Anterior cingulate cortex (tissue), 58 donors: ENCODE data around the gene LRRK1.

Experiments used
- DNase-seq, 58 donors: peaks; one replicate each; lab custom pipeline; 2025; lab: John Stamatoyannopoulos, UW

Gene LRRK1

DNA sequence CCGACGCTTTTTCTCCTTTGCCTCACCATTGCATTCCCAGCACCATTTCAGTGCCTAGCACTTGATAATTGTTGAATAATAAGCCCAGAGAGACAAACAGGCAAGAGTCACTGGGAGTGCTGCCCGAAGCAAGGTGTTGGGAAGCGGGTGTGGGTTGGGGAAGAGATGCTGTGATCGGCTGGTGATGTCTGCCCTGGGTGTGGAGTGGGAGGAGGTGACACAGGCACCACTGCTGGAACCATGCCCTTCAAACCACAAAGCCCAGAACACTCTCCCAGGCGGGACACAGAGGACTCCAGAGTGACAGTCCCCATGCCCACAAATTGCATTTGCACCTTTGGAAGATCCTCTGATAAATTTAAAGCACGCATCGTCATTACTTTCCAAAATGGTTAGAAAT, 184.4 kb downstream of the LRRK1 start:
- DNase-seq: no peak

DNA sequence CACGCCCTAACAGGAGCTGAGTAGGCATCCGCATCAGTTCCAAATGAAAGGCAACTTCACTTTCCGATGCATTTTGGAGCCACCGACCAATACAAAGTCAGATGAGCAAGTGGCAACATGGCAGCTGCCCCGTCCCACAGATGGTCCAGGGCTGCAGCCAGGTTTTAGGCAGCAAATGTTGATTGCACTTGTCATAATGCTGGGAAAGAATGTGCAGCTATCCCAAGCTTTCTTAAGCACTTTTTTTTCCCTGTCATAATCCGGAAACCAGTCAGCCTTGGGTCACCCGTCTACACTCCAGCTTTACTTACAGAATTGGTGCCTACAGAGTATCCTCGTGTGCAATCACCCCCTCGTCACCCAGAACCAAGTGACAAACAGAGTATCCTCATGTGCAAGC, 185.0 kb downstream of the LRRK1 start:
- no peak for DNase-seq

DNA sequence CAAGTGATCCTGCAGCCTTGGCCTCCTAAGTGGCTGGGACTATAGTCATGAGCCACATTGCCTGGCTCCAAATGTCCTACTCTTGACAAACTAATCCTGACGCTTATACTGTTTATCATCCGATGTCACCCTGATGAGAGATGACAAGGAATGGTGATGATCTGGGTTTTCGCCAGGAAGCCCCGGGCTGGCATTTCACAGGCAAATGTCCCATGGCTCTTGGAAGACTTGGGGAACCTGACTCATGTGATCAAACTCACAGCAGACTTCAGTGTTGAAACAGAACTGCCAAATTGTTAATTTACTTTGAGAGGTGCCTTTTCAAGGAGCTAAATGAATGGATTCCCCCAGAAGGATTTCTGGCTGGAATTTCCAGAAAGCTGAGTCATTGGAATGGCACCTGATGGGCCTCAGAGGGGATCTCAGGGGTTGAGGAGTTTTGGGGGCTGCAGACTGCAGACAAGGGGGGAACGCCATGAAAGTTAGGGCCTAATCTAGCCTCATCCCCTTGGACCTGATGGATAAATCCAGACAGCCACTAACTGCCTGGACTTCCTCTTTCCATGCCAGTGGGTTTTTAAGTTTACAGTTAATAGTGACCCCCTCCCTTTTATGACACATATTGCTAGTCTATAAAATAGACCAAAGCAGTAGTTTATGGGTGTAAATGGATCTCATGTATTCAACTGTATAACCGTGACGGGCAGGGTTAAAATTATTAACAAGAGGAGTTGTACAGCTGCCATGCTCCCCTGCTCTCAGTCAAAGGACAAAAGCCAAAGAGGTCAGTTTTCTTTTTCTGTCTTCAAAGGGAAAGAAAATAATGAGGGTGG, 186.1 kb downstream of the LRRK1 start:
- DNase-seq: peak in 1 of 58 donors; percentile 25

DNA sequence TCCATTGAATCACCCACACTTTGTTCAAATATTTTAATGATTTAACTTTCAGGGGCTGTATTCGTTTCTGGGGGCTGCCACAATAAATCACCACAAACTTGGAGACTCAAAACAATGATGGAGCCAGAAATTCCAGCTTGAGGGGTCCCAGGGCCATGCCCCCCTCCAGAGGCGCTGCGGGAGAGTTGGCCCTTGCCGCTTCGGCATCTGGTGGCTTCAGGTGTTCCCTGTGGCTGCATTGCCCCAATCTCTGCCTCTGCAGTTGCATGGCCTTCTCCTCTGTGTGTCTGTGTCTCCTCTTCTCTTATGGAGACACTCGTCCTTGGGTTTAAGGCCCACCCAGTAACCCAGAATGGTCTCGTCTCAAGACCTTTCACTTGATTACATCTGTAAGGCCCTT, 187.9 kb downstream of the LRRK1 start:
- DNase-seq: no peak

DNA sequence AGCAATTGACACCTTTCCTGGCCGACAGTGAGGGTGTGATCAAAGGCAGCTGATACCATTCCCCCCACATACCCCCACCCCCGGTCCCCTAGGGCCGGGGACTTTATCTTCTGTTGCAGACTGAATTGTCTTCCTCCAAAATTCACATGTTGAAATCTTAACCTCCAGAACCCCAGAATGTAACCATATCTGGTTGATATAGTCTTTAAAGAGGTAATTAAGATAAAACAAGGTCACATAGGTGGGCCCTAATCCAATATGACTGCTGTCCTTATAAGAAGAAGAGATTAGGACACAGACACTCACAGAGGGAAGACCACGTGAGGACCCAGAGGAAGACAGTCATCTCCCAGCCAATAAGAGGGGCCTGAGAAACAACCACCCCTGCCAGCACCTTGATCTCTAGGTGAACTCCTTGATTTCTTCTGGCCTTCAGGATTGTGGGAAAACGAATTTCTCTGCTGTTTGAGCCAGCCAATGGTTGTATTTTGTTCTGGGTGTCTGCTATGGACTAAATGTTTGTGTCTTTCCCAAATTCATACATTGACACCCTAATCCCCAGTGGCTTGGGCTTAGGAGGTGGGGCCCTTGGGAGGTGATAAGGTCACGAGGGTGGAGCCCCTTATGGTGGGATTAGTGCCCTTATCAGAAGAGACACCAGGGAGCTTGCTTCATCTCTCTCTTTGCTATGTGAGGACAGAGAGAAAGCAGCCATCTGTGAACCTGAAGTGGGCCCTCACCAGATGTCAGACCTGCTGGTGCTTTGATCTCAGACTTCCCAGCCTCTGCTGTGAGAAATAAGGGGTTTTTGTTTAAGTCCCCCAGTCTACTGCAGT, 188.7 kb downstream of the LRRK1 start:
- DNase-seq: no peak

DNA sequence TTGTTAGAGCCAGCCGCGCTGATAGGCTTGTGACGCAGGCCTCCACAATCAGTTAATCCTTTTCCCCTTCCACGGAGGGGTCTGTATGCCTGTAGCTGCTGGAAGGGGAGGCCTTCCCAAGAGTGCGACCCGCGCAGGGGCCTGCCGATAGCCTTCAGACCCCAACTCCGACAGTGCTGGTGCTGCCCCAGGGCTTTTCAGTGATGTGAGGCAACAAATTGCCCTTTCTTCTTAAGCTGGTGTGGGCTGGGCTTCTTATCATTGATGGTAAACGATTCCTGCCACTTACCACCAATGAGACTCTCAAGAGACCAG, 189.3 kb downstream of the LRRK1 start:
- no peak for DNase-seq

DNA sequence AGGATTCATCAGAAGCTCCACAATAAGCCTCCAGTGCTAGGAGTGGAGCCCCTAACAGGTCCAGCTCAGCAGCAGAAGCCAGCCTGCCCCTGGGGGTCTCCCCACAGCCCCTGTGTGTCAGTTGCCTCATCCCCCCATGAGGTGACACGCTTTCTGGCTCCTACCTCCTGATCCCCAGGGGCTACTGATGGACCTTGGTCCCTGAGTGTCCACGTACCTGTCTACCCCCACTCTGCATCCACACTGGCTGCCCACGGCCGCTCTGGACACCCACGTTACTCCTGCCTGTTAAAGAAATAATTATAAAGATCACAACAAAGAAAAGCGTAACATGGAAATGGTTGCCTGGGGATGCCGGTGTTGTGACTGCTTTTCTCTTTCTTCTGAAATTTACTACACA, 189.6 kb downstream of the LRRK1 start:
- no peak for DNase-seq

DNA sequence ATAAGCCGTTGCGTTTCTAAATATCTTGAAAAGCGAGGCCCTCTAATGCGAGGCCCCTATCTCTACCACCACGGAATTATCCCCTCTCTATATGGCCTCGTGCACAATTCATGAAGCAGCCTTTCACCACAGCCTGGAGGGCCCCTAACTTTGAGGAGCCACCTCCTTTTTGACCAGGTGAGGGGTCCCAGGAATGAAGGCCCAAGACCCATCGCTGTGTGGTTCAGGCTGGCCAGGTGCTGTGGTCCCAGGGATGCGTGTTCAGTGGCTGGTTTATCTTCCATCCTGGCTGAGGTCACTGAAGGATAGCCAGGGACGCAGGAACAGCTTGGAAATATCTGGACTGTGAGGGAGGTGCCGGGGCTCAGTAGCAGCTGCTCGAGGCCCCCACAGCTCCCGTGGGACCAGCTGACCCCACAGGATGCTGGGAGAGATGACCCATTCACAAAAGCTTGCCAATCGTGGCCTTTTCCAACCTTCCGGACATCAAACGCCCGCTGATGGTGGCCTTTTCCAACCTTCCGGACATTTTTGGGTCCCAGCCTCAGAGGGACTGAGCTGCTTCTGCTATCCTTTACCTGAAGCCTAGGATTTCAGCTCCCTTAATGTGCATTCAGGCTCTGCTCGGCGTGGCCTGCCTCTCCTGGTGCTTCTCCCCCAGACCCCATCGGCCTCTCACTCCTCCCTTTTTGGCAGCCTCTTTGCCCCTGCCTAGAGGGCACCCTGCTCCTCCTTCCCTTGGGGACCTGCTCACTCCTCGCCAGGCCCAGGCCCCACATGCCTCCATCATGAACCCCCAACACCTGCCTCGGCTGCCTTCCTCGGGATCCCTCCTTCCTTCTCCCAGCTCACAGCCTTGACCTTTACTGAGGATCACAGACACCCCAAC, 191.8 kb downstream of the LRRK1 start:
- DNase-seq: no peak

DNA sequence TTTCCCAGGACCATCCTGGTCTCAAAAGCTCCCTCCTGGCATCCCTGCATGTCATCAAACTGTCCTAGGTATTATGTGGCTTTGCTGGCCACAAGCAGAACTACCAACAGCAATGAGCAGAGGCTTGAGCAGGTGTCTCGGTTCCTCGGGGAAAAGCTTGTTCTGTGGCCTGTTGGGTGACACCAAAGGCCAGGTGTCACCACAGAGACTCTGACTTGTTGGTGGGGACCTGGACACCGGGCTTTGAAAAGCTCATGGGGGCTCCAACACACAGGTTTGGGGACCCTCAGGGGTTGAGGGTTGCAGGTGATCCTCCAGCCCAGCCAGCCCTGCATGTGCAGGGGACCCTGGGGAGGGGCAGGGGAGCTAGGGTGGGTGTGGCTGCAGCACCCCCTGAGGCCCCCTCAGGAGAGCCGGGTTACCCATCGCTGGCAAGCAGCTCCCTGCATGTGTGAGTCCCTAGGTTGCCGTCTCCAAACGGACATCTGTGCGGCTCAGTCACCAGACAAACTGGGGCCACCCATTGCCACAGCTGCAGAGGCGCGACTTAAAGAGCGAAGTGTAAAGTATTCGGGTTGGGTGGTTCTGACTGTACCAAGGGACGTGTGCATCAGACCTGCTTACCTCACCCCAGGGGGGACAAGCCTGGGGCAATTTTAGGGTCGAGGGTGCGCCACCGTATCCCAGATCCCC, 192.6 kb downstream of the LRRK1 start:
- DNase-seq: no peak

DNA sequence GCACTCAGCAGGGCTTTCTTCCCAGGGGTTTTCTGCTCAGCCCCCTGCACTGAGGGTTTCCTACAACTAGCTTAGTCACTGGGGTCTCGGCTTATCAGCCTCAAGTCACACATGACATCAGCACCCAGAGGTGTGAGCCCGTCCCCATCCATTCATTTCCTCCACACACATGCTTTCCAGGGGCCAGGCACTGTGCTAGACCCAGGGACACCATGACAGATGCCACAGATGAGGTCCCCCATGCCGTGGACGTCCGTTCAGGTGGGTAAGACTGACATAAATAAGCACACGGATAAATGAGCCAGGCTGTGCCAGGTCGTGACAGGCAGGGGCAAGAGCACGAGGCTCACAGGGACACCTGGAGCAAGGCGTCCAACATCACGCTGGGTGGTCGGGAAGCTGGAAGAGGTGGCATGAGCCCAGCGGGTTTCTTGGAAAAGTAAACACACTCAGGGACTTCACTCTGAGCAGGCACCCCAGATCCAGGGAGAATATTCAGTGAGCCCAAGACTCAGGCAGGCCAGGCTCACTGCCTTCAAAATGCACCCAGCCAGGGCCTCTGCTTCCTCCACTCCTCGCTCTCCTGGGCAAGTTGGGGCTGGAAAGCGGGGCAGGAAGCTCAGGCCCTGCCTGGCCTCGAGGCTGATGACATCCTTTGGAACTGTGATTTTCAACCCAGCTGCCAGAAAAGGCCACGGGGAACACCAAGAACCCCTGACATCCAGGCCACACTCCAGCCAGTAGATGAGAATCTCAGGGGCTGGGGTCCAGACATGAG, 193.4 kb downstream of the LRRK1 start:
- no peak for DNase-seq

DNA sequence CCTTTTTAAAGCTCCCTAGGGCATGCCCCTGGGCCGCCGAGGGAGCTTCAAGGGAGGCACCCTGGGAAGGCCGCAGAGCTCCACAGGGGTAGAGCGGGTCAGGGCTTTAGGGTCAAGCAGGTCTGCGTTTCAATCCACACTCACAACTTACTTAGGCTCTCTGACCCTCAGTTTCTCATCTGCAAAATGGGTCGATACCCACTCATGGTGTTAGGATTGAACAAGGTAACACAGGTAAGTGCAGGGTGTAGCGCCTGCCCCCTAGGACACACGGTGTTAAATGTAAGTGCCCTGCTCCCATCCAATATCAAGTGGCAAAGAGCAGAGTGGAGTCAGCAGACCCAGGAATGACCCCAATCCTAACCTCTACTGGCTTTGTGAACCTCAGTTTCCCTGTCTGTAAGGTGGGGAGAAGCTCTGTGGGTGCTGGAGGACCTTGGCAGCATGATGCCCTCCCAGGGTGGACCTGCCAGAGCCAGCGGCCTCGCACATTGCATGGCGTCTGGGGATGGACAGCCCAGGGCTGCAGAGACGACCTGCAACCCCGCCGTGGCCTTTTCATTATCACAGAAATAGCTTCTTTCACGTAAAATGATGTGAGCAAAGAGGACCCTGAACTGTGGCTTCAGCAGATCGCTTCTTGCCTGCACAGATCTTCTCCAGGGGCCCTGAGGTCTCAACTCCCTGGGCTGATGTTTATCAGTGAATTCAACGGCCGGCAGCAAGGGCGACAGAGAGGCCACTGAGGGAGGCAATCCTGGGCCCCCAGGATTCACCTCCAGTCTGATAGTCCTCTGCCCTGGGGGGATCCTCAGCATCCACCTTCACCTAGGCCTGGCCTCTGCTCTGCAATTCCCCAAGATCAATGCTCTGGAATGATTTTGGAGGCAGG, 194.2 kb downstream of the LRRK1 start:
- DNase-seq: no peak

DNA sequence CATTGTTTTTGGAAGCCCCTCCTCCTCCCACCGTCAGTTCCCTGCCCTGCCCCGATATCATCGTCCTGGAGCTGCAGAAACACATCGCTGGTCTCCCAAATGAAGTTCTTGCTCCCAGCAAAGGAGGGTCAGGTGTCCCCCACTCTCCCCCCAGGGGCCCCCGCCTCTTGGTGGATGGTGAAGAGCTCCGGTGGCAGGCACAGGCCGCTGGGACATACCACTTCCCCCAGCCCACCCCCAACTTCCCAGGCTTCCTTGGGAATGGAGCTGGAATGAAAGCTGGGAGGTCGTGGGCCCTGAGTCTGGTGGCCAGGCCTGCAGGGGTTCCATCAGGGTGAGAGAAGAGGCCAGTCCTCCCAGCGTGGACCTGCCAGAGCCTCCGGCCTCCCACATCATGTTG, 195.0 kb downstream of the LRRK1 start:
- DNase-seq: no peak

DNA sequence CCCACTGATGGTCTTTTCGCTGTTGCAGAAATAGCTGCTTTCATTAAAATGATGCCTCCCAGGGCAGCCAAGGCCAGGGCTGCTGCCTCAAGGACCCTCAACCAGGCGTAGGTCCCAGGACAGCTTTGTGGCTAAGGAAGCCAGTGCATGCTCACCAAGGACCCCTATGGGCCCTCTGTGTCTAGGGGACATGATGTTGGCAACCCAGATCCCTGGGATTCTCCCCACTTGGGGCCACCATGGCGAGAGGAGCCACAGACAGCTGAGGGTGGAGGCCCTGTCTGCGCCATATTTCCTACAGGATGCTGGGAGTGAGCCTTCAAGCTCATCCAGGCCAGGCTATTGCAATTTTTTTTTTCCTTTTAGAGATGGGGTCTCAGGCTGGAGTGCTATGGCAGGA, 195.5 kb downstream of the LRRK1 start:
- DNase-seq: no peak

DNA sequence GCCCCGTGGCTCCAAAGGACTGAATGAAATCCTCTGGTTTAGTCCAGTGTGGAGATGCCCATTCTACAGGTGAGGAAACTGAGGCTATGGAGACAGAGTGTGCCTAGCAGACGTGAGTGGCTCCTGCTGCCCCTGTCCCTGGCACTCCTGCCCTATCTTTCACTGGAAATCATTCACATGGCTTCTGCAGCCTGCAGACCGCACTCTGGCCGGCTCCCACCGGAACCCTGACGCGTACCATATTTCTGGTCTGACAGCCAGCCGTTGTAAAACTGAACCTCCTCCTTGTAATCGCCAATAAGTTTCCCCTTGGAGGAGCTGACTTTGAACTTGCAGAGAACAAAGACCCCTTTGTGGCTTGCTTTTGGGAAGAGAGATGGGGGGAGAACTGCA, 196.2 kb downstream of the LRRK1 start:
- DNase-seq: peak in 2 of 58 donors; percentile 5 to 19

DNA sequence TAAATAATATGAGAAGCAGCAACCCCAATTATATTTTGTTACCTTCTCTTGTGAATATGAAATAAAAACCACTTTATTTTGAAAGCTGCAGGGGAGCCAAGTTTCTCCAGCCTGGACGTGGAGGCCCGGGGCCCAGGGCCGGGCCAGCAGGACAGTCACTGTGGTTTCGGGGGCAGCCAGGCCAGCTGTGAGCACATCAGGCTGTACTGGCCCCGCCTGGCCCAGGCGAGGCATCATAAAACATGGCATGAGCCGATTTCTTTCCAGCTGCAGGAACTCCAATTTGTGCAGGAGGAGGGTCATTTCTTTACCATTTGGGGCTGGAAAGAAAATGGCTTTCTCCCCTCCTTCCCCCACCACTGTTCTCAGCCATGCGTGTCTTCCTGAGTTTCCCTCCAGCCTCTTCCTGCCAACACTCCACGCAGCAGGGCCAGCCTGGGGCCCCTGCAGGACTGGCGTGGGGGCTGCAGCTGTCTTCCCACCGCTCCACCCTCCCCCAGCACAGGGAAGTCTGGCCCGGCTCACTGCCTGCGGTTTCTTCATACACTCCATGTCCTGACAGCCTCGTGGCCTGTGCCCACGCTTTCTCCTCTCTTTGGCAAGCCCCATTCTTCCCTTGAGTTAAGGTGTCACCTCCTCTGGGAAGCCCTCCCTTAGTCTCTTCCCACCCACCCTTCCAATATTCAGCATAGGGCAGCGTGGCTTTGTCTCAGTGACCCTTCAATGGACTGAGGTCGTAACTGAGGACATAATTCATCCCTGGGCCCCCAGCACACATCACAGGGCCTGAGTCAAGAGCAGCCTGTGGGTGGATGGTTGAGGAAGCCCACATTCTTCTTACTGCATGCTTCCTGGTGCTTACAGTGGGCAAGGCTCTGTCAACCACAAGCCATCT, 196.9 kb downstream of the LRRK1 start:
- peak in 24 of 58 donors; percentile 7 to 51 (median 27) for DNase-seq

DNA sequence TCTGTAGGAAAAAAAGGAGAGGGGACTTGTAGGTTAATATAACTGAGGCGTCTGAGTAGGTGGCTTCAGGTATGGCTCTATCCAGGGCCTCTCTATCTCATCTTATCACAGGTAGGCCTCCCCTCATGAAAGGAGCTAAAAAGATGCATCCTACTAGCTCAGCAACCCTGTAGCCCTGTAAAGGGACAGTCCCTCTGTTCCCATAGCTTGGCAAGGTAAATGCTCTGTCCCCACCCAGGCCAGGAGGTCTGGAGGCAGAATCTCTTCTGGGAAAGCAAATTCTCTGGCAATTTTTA, 197.5 kb downstream of the LRRK1 start:
- DNase-seq: no peak

DNA sequence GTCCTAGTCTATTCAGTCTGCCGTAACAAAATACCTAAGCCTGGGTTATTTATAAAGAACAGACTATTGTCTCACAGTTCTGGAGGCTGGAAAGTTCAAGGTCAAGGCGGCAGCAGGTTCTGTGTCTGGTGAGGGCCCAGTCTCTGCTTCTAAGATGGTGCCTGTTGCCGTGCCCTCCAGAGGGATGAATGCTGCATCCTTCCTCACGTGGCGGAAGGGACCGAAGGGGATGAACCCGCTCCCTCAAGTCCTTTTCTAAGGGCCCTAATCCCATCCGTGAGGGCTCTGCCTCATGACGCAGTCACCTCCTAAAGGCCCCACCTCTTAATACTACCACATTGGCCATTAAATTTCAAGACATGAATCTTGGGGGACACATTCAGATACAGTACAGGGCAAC, 199.0 kb downstream of the LRRK1 start:
- DNase-seq: no peak

DNA sequence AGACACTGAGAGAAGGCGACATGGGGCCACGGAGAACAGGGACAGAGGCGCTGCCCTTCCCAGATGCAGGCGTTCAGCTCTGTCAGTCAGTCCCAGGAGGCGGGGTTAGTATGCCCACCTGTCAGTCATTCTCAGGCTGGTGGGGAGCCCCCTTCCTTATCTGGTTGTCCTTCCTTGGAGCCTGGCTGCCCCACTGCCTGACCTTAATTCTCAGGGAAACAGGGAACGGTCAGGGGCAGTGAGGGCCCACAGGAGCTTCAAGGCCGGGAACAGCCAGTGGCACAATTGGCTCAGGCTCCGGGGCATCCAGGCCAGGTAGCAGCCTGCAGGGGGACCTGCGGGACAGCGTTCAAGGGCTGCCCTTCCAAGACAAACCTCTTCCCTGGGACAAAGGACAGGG, 199.5 kb downstream of the LRRK1 start:
- no peak for DNase-seq
